WTC11 (cell line): ENCODE data around the gene IL27RA. TPM values are rescaled to one million over a fixed set of nuclear protein-coding genes. Genes with fewer than 3 reads are reported as not detected.

Source experiments
- ATAC-seq: fragments of 200-7000 bp; cut with Tn5 transposase; 2 replicates; pipeline ENCODE4 v1.10.0; 2021; ENCODE audit warnings: mild to moderate bottlenecking, moderate library complexity
- CTCF ChIA-PET: fragments of 300-600 bp; sonication (Branson Sonifier 250); formaldehyde crosslinking; loops from one replicate; lab custom pipeline; 2021; ENCODE audit warnings: antibody characterized with exemption; lab: Charles Lee
- POLR2A ChIA-PET: fragments of 350-600 bp; sonication (Branson Sonifier 250); formaldehyde crosslinking; loops from one replicate; lab custom pipeline; 2021; ENCODE audit warnings: antibody characterized with exemption; lab: Charles Lee
- DNase-seq: peaks from one replicate; pipeline ENCODE4 v3.0.0; 2021; ENCODE audit warnings: low spot score
- H3K27ac Mint-ChIP-seq: 2 replicates; pipeline ENCODE4 v1.8.0; 2021; ENCODE audit warnings: mixed read lengths
- H3K27me3 Mint-ChIP-seq: 2 replicates; pipeline ENCODE4 v1.8.0; 2021; ENCODE audit warnings: low read depth, mild to moderate bottlenecking, moderate library complexity, mixed read lengths
- H3K36me3 Mint-ChIP-seq: 2 replicates; pipeline ENCODE4 v1.8.0; 2021; ENCODE audit warnings: mixed read lengths
- H3K4me1 Mint-ChIP-seq: 2 replicates; pipeline ENCODE4 v1.8.0; 2022; ENCODE audit warnings: mixed read lengths
- H3K4me3 Mint-ChIP-seq: 2 replicates; pipeline ENCODE4 v1.8.0; 2021; ENCODE audit warnings: mild to moderate bottlenecking, moderate library complexity, mixed read lengths
- H3K9me3 Mint-ChIP-seq: 2 replicates; pipeline ENCODE4 v1.8.0; 2021; ENCODE audit warnings: mixed read lengths
- ATF1 ChIP-seq: sonication (generic); formaldehyde crosslinking; IDR thresholded peaks from 2 replicates; pipeline ENCODE4 v1.8.1; 2023; ENCODE audit warnings: mild to moderate bottlenecking, moderate library complexity, missing genetic modification reagents
- E2F1 ChIP-seq: sonication (generic); formaldehyde crosslinking; IDR thresholded peaks from 2 replicates; pipeline ENCODE4 v1.8.0; 2022; ENCODE audit warnings: mild to moderate bottlenecking, missing genetic modification reagents
- E2F5 ChIP-seq: sonication (generic); formaldehyde crosslinking; IDR thresholded peaks from 2 replicates; pipeline ENCODE4 v1.8.1; 2022; ENCODE audit warnings: mild to moderate bottlenecking, moderate library complexity, missing genetic modification reagents
- ETV6 ChIP-seq: sonication (generic); formaldehyde crosslinking; IDR thresholded peaks from 2 replicates; pipeline ENCODE4 v1.8.1; 2022; ENCODE audit warnings: mild to moderate bottlenecking, missing genetic modification reagents
- GABPB1 ChIP-seq: sonication (generic); formaldehyde crosslinking; IDR thresholded peaks from 2 replicates; pipeline ENCODE4 v1.8.1; 2023; ENCODE audit warnings: mild to moderate bottlenecking, missing genetic modification reagents
- KAT7 ChIP-seq: sonication (generic); formaldehyde crosslinking; IDR thresholded peaks from 2 replicates; pipeline ENCODE4 v1.8.1; 2023; ENCODE audit warnings: missing genetic modification reagents, mild to moderate bottlenecking, borderline replicate concordance
- NFE2L1 ChIP-seq: sonication (generic); formaldehyde crosslinking; IDR thresholded peaks from 2 replicates; pipeline ENCODE4 v1.8.1; 2023; ENCODE audit warnings: missing genetic modification reagents
- NFYB ChIP-seq: sonication (generic); formaldehyde crosslinking; conservative IDR thresholded peaks from 2 replicates; pipeline ENCODE4 v1.8.0; 2022; ENCODE audit warnings: low read depth, missing genetic modification reagents
- NR2C2 ChIP-seq: sonication (generic); formaldehyde crosslinking; IDR thresholded peaks from 2 replicates; pipeline ENCODE4 v1.8.0; 2022; ENCODE audit warnings: mild to moderate bottlenecking, missing genetic modification reagents
- RELA ChIP-seq: sonication (generic); formaldehyde crosslinking; IDR thresholded peaks from 2 replicates; pipeline ENCODE4 v1.8.1; 2022; ENCODE audit warnings: missing genetic modification reagents, mild to moderate bottlenecking, borderline replicate concordance
- TEAD1 ChIP-seq: sonication (generic); formaldehyde crosslinking; IDR thresholded peaks from 2 replicates; pipeline ENCODE4 v1.8.0; 2022; ENCODE audit warnings: mild to moderate bottlenecking, missing genetic modification reagents
- TEAD4 ChIP-seq: sonication (generic); formaldehyde crosslinking; IDR thresholded peaks from 2 replicates; pipeline ENCODE4 v1.8.0; 2022; ENCODE audit warnings: mild to moderate bottlenecking, missing genetic modification reagents
- USF1 ChIP-seq: sonication (generic); formaldehyde crosslinking; IDR thresholded peaks from 2 replicates; pipeline ENCODE4 v1.8.0; 2022; ENCODE audit warnings: mild to moderate bottlenecking, missing genetic modification reagents
- ZNF219 ChIP-seq: sonication (generic); formaldehyde crosslinking; IDR thresholded peaks from 2 replicates; pipeline ENCODE4 v1.8.0; 2023; ENCODE audit warnings: missing genetic modification reagents, mild to moderate bottlenecking, borderline replicate concordance
- ZNF317 ChIP-seq: sonication (generic); formaldehyde crosslinking; IDR thresholded peaks from 2 replicates; pipeline ENCODE4 v1.8.1; 2023; ENCODE audit warnings: low read depth, mild to moderate bottlenecking, moderate library complexity, missing genetic modification reagents, borderline replicate concordance
- ZNF512 ChIP-seq: sonication (generic); formaldehyde crosslinking; IDR thresholded peaks from 2 replicates; pipeline ENCODE4 v1.8.1; 2022; ENCODE audit warnings: missing genetic modification reagents, borderline replicate concordance
- ZSCAN18 ChIP-seq: fragments of 250-450 bp; sonication (Bioruptor Pico); IDR thresholded peaks from 2 replicates; pipeline ENCODE4 v2.1.2; 2022; ENCODE audit warnings: mild to moderate bottlenecking, moderate library complexity
- total RNA-seq: library from RNA; stranded (reverse); gene quantifications from 3 replicates; pipeline ENCODE4 v1.2.3, GENCODE V29; 2021
- TF ChIP-seq, protein P1 (sequence below): sonication (generic); formaldehyde crosslinking; IDR thresholded peaks from 2 replicates; pipeline ENCODE4 v1.8.0; 2022; ENCODE audit warnings: mild to moderate bottlenecking, missing genetic modification reagents
- TF ChIP-seq, protein P2 (sequence below): sonication (generic); formaldehyde crosslinking; conservative IDR thresholded peaks from 2 replicates; pipeline ENCODE4 v1.8.1; 2022; ENCODE audit warnings: mild to moderate bottlenecking, missing genetic modification reagents
- TF ChIP-seq, protein P3 (sequence below): sonication (generic); formaldehyde crosslinking; IDR thresholded peaks from 2 replicates; pipeline ENCODE4 v1.8.0; 2023; ENCODE audit warnings: missing genetic modification reagents

The IL27RA gene
- total RNA-seq, 1 experiment from 2014 or later, result 12.2 TPM

DNA sequence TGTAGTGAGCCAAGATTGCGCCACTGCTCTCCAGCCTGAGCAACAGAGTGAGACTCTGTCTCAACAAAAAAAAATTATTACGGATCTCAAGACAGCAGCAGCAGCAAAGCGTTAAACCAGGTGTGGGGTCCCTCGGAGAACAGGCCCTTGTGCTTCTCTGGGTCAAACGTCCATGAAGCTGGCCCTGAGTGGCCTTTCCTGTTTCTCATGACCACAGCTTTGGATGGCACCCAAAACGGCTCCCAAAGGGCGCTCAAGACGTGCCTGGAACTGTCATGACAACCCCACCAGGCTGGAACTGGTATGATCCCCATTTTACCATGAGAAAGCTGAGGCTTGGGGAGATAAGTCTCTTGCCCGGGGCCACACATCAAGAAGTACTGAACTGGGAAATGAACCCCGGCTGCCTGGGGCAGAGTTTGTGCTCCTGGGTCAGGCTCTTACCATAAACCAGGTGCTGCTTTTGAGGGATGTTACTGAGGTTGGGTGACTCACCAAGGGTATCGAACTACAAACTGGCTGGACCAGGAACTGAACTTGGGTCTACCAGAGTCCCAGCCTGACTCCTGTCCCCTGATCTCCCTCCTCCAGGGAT is 70.6 kb downstream of the IL27RA start:
- H3K4me3 Mint-ChIP-seq, result no peak overlapping the region
- TF ChIP-seq GABPB1 (CRISPR knock-in tag), result no peak
- TF ChIP-seq, protein P1, sequence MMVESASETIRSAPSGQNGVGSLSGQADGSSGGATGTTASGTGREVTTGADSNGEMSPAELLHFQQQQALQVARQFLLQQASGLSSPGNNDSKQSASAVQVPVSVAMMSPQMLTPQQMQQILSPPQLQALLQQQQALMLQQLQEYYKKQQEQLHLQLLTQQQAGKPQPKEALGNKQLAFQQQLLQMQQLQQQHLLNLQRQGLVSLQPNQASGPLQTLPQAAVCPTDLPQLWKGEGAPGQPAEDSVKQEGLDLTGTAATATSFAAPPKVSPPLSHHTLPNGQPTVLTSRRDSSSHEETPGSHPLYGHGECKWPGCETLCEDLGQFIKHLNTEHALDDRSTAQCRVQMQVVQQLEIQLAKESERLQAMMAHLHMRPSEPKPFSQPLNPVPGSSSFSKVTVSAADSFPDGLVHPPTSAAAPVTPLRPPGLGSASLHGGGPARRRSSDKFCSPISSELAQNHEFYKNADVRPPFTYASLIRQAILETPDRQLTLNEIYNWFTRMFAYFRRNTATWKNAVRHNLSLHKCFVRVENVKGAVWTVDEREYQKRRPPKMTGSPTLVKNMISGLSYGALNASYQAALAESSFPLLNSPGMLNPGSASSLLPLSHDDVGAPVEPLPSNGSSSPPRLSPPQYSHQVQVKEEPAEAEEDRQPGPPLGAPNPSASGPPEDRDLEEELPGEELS (CRISPR knock-in tag), result no peak
- TF ChIP-seq KAT7 (CRISPR knock-in tag), result no peak
- no peak for TF ChIP-seq ZNF512 (CRISPR knock-in tag)
- no peak for TF ChIP-seq NFYB (CRISPR knock-in tag)
- TF ChIP-seq ATF1, result no peak
- no peak for TF ChIP-seq TEAD4
- no peak for TF ChIP-seq ZSCAN18 (CRISPR knock-in tag)
- no peak for TF ChIP-seq E2F1
- TF ChIP-seq ZNF317 (CRISPR knock-in tag), result no peak
- TF ChIP-seq NR2C2 (CRISPR knock-in tag), result no peak
- no peak for TF ChIP-seq RELA
- no peak for TF ChIP-seq TEAD1 (CRISPR knock-in tag)
- TF ChIP-seq ZNF219 (CRISPR knock-in tag), result no peak
- TF ChIP-seq NFE2L1 (CRISPR knock-in tag), result no peak
- no peak for TF ChIP-seq E2F5 (CRISPR knock-in tag)
- no peak for TF ChIP-seq ETV6
- TF ChIP-seq, protein P2, sequence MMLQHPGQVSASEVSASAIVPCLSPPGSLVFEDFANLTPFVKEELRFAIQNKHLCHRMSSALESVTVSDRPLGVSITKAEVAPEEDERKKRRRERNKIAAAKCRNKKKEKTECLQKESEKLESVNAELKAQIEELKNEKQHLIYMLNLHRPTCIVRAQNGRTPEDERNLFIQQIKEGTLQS (CRISPR knock-in tag), result no peak
- TF ChIP-seq USF1 (CRISPR knock-in tag), result no peak
- TF ChIP-seq, protein P3, sequence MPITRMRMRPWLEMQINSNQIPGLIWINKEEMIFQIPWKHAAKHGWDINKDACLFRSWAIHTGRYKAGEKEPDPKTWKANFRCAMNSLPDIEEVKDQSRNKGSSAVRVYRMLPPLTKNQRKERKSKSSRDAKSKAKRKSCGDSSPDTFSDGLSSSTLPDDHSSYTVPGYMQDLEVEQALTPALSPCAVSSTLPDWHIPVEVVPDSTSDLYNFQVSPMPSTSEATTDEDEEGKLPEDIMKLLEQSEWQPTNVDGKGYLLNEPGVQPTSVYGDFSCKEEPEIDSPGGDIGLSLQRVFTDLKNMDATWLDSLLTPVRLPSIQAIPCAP (CRISPR knock-in tag), result no peak
- no peak for DNase-seq
- H3K9me3 Mint-ChIP-seq, result no peaks in the 10 kb centered on the region
- no peak overlapping the region for H3K27ac Mint-ChIP-seq
- H3K27me3 Mint-ChIP-seq, result no peaks in the 10 kb centered on the region
- H3K36me3 Mint-ChIP-seq, result no peaks in the 10 kb centered on the region
- ChIA-PET CTCF (interaction anchor here (1.1 to 1.3 kb wide), 2 partner anchors 13 to 34 kb away, joined by 3 to 4 read pairs; partner anchors contain the start of gene ASF1B), POLR2A (no interaction called here)
- ATAC-seq, result no peak
- H3K4me1 Mint-ChIP-seq, result no peaks in the 10 kb centered on the region
